ENCODE results near the gene HSD17B8.

- no peak for TF ChIP-seq EZH2phosphoT487 (IDR thresholded peaks at IDR 0.05; ENCODE audit: borderline replicate concordance, low read depth, low read length)
- no peak for TF ChIP-seq CTCF (conservative IDR thresholded peaks at IDR 0.05; ENCODE audit: low read length)
Observed at GRCh38 chr6:33201935-33202334, 2.5 kb upstream of the HSD17B8 start.

Data from OCI-LY7 (cell line).